OCI-LY7 (cell line): ENCODE measurements around the gene BHLHA15.

ENCODE experiments used
- EZH2phosphoT487 ChIP-seq: fragments of 200-600 bp; sonication (generic); IDR thresholded peaks from 2 replicates; pipeline ENCODE4 v1.6.1; 2018; ENCODE audit warnings: low read depth, borderline replicate concordance, mild to moderate bottlenecking, mixed run types, antibody characterized with exemption, low read length, moderate library complexity, mixed read lengths
- TF ChIP-seq, protein P1 (sequence below): fragments of 200-600 bp; sonication (generic); conservative IDR thresholded peaks from 2 replicates; pipeline ENCODE4 v1.5.1; 2014; ENCODE audit warnings: mild to moderate bottlenecking, antibody characterized with exemption, low read length, moderate library complexity, mixed read lengths

DNA sequence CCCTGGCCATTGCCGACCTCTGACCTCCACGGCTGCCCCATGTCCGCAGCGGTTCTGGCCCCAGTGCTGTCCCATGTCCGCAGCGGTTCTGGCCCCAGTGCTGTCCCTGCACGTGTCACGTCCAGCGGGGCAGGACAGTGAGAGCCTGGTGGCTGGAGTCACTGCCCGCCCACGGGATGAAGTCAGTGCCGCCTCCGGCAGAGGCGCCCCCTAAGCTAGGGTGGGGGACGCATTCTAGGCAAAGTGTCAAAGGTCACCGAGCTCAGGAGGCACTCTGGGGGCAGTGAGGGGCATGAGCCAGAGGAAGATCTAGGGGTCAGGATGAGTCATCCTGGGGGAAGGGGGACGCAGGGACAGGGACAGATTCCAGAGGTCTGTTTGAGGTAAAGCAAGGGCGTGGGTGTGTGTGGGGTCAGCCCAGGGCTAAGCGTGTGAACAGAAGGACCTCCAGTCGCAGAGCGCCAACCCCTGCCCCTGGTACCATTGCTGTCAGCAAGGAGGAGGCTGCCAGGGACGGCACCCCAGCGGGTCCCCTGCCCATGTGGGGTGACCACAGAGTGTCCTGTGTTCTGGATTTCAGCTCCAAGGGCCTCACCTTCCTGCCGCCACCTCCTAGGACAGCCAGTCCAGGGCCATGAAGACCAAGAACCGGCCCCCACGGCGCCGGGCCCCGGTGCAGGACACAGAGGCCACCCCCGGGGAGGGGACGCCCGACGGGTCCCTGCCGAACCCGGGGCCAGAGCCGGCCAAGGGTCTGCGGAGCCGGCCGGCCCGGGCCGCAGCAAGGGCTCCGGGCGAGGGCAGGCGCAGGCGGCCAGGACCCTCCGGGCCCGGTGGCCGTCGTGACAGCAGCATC, 665 bp downstream of the BHLHA15 start:
- TF ChIP-seq, protein P1, sequence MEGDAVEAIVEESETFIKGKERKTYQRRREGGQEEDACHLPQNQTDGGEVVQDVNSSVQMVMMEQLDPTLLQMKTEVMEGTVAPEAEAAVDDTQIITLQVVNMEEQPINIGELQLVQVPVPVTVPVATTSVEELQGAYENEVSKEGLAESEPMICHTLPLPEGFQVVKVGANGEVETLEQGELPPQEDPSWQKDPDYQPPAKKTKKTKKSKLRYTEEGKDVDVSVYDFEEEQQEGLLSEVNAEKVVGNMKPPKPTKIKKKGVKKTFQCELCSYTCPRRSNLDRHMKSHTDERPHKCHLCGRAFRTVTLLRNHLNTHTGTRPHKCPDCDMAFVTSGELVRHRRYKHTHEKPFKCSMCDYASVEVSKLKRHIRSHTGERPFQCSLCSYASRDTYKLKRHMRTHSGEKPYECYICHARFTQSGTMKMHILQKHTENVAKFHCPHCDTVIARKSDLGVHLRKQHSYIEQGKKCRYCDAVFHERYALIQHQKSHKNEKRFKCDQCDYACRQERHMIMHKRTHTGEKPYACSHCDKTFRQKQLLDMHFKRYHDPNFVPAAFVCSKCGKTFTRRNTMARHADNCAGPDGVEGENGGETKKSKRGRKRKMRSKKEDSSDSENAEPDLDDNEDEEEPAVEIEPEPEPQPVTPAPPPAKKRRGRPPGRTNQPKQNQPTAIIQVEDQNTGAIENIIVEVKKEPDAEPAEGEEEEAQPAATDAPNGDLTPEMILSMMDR: no peak
- no peak for TF ChIP-seq EZH2phosphoT487
